HFF-Myc (cell line): ENCODE results near the gene TAOK2.
A peak's percentile ranks its signal among the peaks of the same experiment; 100 is the strongest.

Source experiments
- DNase-seq: peaks from one replicate; pipeline ENCODE4 v3.0.0-alpha.2; 2011; ENCODE audit warnings: low read depth; ENCODE audit errors: extremely low read depth
- H3K4me3 ChIP-seq: replicated peaks from 2 replicates; pipeline ENCODE4 v1.5.1; 2011; ENCODE audit warnings: low read depth, mild to moderate bottlenecking, control low read depth, low read length
- TF ChIP-seq, protein P1 (sequence below): IDR thresholded peaks from 2 replicates; pipeline ENCODE4 v1.5.1; 2012; ENCODE audit warnings: mild to moderate bottlenecking, low read depth, low read length, control low read depth; ENCODE audit errors: missing control alignments

Gene TAOK2

DNA sequence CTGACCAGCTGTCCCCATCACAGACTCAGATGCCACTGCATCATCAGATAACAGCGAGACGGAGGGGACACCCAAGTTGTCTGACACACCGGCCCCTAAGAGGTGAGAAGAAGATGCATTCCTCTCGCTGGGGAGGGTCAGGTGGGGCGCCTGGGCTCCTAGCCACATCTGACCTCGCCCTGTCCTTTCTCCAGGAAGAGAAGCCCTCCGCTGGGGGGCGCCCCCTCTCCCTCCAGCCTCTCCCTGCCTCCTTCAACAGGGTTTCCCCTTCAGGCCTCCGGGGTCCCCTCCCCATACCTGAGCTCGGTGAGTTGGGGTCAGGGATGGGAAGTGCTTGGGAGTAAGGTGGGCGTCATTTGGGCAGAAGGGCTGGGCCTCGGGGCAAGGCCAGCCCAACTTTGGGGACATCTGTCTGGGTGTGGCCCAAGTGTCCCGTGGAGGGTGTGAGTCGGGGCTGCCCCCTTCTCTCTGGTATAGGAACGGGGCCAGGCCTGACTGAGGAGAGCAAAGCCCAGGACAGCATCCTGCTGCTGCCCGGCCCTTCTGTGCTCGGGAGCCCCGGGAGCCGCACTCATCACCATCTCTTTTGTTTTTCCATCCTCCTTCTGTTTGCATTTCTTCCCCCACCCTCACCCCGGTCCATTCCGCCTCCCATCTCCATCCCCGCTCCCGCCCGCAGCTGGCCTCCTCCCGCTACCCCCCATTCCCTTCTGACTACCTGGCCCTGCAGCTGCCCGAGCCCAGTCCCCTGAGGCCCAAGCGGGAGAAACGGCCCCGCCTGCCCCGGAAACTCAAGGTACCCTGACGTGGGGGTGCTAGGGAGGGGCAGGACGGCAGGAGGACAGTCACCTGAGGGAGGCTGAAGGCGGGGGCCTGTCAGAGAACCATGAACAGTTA lies 27.3 kb downstream of the TAOK2 start:
- no peak for DNase-seq
- no peak overlapping the region for H3K4me3 ChIP-seq
- TF ChIP-seq, protein P1, sequence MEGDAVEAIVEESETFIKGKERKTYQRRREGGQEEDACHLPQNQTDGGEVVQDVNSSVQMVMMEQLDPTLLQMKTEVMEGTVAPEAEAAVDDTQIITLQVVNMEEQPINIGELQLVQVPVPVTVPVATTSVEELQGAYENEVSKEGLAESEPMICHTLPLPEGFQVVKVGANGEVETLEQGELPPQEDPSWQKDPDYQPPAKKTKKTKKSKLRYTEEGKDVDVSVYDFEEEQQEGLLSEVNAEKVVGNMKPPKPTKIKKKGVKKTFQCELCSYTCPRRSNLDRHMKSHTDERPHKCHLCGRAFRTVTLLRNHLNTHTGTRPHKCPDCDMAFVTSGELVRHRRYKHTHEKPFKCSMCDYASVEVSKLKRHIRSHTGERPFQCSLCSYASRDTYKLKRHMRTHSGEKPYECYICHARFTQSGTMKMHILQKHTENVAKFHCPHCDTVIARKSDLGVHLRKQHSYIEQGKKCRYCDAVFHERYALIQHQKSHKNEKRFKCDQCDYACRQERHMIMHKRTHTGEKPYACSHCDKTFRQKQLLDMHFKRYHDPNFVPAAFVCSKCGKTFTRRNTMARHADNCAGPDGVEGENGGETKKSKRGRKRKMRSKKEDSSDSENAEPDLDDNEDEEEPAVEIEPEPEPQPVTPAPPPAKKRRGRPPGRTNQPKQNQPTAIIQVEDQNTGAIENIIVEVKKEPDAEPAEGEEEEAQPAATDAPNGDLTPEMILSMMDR: no peak

DNA sequence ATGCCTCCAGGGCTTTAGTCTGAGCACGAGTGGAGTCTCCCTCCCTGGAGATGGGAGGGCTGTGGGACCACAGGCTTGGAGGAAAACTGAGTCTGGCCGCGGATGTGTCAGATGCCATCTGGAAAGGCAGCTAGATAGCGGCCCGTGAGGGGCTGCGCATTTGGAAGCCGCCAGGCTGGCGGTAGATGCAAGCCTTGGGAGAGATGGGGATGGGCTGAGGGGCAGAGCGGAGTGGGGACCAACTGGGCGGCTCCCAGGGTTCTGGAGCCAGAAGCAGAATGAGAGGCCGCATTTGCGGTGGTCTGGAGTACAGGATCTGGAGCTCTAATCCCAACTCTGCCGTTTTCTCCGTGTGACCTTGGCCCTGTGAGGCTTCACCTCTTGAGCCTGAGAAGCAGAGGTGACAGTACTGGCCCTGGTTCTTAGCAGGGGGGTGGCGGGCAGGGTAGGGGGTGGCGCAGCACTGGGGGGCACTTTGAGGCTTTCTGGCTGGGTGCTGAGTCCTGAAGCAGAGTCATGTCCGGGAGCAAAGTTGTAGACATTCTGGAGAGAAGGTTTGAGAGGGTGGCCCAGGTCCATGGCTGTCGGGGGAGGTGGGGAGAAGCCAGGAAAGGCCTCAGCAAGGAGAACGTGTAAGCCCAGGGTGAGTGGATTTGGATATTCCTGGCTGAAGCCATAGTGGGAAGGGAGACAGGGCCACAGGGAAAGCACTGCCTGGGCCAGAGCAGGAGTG lies 29.1 kb downstream of the TAOK2 start:
- DNase-seq: no peak
- TF ChIP-seq, protein P1: no peak
- H3K4me3 ChIP-seq: no peak overlapping the region

DNA sequence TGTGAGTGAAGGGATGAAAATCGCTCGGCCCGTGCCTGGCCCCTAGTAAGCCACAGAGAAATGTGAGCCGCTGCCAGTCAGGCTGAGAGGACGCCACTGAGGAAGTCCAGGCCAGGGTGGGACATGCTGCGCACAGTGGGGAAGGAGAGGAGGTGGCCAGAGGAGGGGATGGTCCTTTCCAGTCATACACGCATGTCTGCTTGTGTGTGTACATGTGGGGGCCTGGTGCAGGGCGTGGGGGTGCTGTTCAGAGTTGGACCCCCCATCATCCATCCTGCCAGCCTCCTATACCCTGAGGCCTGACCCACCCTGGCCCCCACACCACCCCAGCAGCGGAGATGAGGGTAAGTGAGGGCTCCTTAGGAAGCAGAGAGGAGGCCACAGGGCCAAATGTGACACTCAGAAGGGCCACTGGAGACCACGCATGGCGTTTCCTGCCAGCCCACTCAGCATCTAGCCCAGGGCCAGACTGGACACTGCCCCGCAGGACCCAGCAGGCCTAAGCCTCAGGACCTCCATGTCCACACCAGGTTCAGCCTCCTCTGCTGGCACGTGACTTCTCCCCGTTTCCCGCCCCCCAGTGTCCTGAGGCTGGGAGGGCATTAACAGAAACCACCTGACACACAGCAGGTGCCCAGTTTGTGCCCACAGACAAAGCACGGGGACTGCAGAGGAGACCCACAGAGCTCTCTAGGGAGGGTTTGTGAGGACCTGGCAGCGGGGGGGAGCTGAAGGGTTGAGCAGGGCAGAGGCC lies 30.2 kb downstream of the TAOK2 start:
- TF ChIP-seq, protein P1: no peak
- DNase-seq: no peak
- H3K4me3 ChIP-seq: no peak overlapping the region

DNA sequence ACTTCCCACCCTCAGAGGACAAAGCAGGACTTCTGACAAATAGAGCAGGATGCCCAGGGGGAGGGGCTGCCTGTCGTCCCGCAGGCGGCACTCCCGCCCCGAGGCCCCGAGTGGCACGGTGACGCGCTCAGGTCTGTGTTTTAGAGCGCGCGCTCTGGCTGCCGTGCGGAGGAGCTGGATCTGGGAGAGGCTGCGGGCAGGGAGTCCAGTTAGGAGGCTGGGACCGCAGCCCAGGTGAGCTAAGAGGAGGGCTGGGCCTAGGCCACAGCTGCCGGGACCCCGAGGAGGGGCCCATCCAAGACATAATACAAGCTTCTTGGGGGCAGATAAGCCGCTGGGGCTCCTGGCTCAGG lies 30.7 kb downstream of the TAOK2 start:
- no peak overlapping the region for H3K4me3 ChIP-seq
- TF ChIP-seq, protein P1: no peak
- no peak for DNase-seq

DNA sequence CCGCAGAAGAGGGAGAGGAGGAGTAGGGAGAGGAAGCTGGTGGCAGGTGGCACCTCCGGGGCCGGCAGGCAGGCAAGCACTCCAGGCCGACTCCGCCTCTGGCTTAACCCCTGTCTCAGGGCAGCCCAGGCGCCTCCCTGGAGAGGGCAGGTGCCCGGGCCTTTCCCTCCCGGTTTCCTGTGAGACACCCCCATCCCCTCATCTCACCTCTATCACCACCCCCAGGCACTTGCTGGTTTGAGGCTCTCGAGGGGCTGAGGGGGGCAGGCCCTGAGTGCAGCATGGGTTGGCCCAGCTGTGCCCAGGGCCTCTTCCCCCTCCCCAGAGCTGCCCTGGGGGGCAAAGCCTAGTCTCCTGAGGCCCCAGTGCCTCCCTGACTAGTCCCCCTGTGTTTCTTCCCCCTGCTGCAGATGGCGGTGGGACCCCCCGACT lies 31.2 kb downstream of the TAOK2 start:
- DNase-seq: no peak
- no peak overlapping the region for H3K4me3 ChIP-seq
- TF ChIP-seq, protein P1: no peak

DNA sequence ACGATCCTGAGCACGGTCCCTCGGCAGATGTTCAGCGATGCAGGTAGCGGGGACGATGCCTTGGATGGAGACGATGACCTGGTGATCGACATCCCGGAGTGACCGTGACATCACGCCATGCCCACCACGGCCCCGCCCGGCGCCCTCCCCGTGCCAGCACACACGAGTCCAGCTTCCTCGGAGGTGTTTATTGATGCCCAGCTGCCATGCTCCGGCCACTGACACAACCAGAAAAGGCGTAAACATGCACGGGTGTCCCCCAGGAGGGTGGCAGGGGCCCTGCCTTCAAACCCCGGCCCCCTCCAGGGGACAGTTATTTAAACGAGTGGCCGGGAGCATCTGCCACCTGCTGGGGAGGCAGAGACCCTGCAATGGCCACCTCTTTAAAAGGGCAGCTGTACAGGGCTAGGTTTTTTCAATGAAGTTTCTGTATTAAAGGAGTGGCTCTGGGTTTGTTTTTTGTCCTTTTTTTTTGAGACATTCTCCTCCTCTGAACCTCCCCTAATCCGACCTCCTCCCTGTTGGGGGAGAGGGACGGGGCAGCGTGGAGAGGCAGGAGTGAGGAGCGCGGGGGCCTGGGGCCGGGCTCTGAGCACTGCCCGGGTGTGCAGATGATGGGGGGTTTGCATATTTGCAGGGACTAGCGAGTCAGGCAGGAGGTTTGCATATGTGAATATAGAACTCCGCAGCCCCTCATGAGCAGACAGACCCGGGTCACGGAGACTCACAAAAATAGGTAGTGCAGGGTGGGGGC lies 31.9 kb downstream of the TAOK2 start:
- DNase-seq: no peak
- H3K4me3 ChIP-seq: no peak overlapping the region
- TF ChIP-seq, protein P1: peak; percentile 82
